Measurements from ENCODE around the gene ACTR5.

DNA sequence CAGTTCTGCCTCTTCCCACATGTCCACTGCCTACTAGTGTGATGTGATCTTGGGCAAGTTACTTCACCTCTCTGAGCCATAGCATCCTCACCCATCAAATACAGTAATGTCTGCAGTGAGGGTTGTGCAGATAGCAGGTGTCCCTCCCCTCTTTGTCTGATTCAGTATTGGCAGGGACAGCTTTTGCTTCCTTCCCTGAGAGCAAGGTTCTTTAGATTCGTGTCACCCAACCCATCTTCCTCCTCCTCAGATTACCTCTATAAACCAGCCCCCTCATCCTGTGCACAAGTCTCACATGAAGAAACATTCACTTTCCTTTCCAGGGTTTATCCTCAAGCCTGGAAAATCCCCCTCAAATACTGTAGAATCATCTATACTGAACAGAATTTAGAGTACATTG, 15.4 kb downstream of the ACTR5 start:
- TF ChIP-seq NR2C2 (CRISPR knock-in tag; IDR thresholded peaks at IDR 0.05; ENCODE audit: borderline replicate concordance) (no peak), ZNF557 (CRISPR knock-in tag; IDR thresholded peaks at IDR 0.05) (no peak), SP2 (CRISPR knock-in tag; IDR thresholded peaks at IDR 0.05) (no peak), ZZZ3 (CRISPR knock-in tag; IDR thresholded peaks at IDR 0.05; ENCODE audit: borderline replicate concordance) (no peak), ZNF138 (CRISPR knock-in tag; IDR thresholded peaks at IDR 0.05; ENCODE audit: low read depth) (no peak), RFX5 (IDR thresholded peaks at IDR 0.05; ENCODE audit: low read depth, low read length) (no peak), ZNF549 (CRISPR knock-in tag; IDR thresholded peaks at IDR 0.05) (no peak), ZBTB8A (CRISPR knock-in tag; IDR thresholded peaks at IDR 0.05; ENCODE audit: borderline replicate concordance, low read depth) (no peak)
- TF ChIP-seq, protein P1, sequence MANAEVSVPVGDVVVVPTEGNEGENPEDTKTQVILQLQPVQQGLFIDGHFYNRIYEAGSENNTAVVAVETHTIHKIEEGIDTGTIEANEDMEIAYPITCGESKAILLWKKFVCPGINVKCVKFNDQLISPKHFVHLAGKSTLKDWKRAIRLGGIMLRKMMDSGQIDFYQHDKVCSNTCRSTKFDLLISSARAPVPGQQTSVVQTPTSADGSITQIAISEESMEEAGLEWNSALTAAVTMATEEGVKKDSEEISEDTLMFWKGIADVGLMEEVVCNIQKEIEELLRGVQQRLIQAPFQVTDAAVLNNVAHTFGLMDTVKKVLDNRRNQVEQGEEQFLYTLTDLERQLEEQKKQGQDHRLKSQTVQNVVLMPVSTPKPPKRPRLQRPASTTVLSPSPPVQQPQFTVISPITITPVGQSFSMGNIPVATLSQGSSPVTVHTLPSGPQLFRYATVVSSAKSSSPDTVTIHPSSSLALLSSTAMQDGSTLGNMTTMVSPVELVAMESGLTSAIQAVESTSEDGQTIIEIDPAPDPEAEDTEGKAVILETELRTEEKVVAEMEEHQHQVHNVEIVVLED (CRISPR knock-in tag; IDR thresholded peaks at IDR 0.05; ENCODE audit: borderline replicate concordance): no peak
- TF ChIP-seq, protein P2, sequence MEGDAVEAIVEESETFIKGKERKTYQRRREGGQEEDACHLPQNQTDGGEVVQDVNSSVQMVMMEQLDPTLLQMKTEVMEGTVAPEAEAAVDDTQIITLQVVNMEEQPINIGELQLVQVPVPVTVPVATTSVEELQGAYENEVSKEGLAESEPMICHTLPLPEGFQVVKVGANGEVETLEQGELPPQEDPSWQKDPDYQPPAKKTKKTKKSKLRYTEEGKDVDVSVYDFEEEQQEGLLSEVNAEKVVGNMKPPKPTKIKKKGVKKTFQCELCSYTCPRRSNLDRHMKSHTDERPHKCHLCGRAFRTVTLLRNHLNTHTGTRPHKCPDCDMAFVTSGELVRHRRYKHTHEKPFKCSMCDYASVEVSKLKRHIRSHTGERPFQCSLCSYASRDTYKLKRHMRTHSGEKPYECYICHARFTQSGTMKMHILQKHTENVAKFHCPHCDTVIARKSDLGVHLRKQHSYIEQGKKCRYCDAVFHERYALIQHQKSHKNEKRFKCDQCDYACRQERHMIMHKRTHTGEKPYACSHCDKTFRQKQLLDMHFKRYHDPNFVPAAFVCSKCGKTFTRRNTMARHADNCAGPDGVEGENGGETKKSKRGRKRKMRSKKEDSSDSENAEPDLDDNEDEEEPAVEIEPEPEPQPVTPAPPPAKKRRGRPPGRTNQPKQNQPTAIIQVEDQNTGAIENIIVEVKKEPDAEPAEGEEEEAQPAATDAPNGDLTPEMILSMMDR (CRISPR knock-in tag; IDR thresholded peaks at IDR 0.05): no peak
- TF ChIP-seq, protein P3, sequence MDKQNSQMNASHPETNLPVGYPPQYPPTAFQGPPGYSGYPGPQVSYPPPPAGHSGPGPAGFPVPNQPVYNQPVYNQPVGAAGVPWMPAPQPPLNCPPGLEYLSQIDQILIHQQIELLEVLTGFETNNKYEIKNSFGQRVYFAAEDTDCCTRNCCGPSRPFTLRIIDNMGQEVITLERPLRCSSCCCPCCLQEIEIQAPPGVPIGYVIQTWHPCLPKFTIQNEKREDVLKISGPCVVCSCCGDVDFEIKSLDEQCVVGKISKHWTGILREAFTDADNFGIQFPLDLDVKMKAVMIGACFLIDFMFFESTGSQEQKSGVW (CRISPR knock-in tag; IDR thresholded peaks at IDR 0.05; ENCODE audit: borderline replicate concordance): no peak
